C4-2B (cell line): ENCODE data around the gene ZIC2.

Experiments
- ZFX ChIP-seq: fragments of 450-650 bp; IDR thresholded peaks from 2 replicates; pipeline ENCODE4 v1.6.1; 2017
- TF ChIP-seq, protein P1 (sequence below): fragments of 450-650 bp; conservative IDR thresholded peaks from 2 replicates; pipeline ENCODE4 v1.5.1; 2017; ENCODE audit warnings: mild to moderate bottlenecking

DNA sequence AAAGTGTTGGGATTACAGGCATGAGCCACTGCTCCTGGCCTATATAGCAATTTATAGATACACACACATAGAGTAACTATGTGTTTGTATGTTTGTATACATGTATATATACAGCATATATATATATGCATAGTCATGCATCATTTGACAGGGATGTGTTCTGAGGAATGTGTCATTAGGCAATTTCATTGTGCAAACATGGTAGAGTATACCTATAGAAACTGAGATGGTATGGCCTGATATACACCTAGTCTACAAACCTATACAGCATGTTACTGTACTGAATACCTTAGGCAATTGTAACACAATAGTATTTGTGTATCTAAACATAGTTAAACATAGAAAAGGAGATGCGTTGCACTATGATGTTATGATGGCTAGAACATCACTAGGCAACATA, 54.4 kb downstream of the ZIC2 start:
- TF ChIP-seq, protein P1, sequence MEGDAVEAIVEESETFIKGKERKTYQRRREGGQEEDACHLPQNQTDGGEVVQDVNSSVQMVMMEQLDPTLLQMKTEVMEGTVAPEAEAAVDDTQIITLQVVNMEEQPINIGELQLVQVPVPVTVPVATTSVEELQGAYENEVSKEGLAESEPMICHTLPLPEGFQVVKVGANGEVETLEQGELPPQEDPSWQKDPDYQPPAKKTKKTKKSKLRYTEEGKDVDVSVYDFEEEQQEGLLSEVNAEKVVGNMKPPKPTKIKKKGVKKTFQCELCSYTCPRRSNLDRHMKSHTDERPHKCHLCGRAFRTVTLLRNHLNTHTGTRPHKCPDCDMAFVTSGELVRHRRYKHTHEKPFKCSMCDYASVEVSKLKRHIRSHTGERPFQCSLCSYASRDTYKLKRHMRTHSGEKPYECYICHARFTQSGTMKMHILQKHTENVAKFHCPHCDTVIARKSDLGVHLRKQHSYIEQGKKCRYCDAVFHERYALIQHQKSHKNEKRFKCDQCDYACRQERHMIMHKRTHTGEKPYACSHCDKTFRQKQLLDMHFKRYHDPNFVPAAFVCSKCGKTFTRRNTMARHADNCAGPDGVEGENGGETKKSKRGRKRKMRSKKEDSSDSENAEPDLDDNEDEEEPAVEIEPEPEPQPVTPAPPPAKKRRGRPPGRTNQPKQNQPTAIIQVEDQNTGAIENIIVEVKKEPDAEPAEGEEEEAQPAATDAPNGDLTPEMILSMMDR = no peak
- TF ChIP-seq ZFX = no peak
